MV-4-11 (cell line): Measurements from ENCODE around the gene DNMT3L.
A peak's percentile ranks its signal among the peaks of the same experiment; 100 is the strongest.
"Not testable (repeated sequence)": the region's sequence is repeated elsewhere in the genome, so short reads cannot be mapped to it uniquely, and the experiment has no call there.

Source experiments
- DNase-seq: peaks from one replicate; lab custom pipeline; 2025; lab: John Stamatoyannopoulos, UW

DNMT3L gene

GRCh38 chr21:44294391-44295162 is 32.9 kb upstream of the DNMT3L start:
- peak; percentile 51 for DNase-seq

- DNase-seq = no peak
Measured at GRCh38 chr21:44293551-44294231, 32.0 kb upstream of the DNMT3L start.

- no peak for DNase-seq
Measured at GRCh38 chr21:44292812-44293195, 31.1 kb upstream of the DNMT3L start.

- DNase-seq = no peak
Measured at GRCh38 chr21:44291936-44292811, 30.5 kb upstream of the DNMT3L start.

- DNase-seq = no peak
Measured at GRCh38 chr21:44291078-44291935, 29.6 kb upstream of the DNMT3L start.

GRCh38 chr21:44290327-44291077 is 28.8 kb upstream of the DNMT3L start:
- DNase-seq = no peak

- no peak for DNase-seq
Measured at GRCh38 chr21:44289381-44290010, 27.8 kb upstream of the DNMT3L start.

GRCh38 chr21:44288251-44289110 is 26.8 kb upstream of the DNMT3L start:
- no peak for DNase-seq

- peak; percentile 12 for DNase-seq
Measured at GRCh38 chr21:44286716-44287632, 25.3 kb upstream of the DNMT3L start.

GRCh38 chr21:44286086-44286715 is 24.5 kb upstream of the DNMT3L start:
- DNase-seq = no peak

- DNase-seq = no peak
Measured at GRCh38 chr21:44285138-44285992, 23.7 kb upstream of the DNMT3L start, which contains the start of gene AIRE. Gene AIRE, plus strand, starts transcription at chr21:44285876. Its CDS starts 131 bp downstream, at chr21:44286007.

GRCh38 chr21:44283948-44284347 is 22.3 kb upstream of the DNMT3L start:
- DNase-seq = no peak

GRCh38 chr21:44283211-44283785 is 21.6 kb upstream of the DNMT3L start:
- not testable (repeated sequence) for DNase-seq

GRCh38 chr21:44282370-44282769 is 20.7 kb upstream of the DNMT3L start:
- no peak for DNase-seq

GRCh38 chr21:44281801-44282200 is 20.1 kb upstream of the DNMT3L start:
- no peak for DNase-seq
